ENCODE data around the gene MPC1.

MPC1 gene

DNA sequence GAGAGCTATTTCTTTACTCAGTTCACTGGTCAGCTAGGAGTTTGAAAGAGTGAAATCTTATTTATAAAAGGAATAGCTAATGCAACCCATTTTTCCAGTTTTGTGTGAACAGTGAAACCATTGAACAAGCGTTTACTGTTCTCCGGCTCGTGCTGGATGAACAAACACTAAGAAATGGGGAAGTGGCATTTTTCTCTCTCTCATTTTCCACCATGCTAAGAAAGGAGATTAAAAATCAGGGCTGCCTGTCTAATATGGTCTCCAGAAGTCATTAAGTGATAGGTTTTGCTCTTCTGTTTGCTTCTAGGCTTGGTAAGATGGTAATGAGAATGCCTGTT, 39.6 kb downstream of the MPC1 start:
- DNase-seq = no peak

DNA sequence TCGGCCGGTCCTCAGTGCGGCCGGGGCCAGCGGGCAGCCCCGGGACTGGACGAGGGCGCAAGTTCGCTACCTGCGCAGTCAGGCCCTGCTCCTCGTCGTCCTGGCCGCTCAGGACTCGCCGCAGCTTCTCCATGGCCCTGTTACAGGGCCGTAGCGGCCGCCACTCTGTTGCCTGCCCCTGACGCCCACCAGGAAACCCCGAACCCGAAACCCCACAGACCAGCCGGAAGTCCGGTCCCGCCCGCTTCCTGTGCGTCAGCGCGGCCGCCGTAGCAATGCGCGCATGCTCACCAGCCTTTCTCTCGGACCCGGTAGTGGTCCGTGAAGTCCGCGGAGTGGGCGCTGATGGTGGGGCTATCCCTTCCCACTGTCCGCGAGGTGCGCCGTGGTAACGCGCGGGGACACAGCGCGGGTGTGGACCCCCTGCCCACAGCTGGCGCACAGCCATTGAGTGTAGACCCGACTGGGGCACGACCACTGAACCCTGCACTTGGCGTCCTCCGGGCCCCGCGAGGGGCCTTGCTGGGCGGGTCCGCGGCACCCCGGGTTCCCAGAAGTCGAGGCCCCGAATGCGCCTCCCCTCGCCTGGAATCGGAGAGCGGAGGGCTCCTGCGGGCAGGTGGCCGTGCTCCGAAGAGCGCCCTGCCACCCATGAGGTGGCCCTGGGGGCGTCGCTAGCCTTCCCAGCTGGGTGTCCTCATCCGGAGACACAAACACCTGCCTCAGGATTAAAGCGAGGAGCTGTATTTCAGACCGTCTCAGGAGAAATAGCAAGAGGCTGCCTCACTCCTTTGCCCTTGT, 40.2 kb downstream of the MPC1 start, which contains the start of gene SFT2D1:
TSS of gene SFT2D1 (minus strand) at position 197 of the 801 bp plus-strand sequence. CDS start at position 133, 64 bp downstream.
- DNase-seq = peak; percentile 40

DNA sequence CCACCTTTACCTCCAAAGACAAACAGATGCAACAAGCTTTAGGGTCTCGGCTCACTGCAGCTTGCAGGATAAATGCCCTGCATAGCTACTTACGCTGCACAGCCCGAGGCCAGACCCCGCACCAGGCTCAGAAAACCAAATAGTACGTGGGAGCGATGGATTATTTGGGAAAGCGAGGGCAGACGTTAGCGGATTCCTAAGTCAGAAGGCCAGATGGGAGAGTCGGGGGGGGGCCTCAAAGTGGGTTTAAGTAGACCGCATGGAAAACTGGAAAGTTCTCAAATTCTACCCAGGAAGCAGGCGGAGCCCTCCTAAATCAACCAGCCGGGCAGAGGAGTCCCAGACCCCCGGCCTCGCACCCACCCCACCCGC, 40.8 kb downstream of the MPC1 start:
- DNase-seq = no peak

DNA sequence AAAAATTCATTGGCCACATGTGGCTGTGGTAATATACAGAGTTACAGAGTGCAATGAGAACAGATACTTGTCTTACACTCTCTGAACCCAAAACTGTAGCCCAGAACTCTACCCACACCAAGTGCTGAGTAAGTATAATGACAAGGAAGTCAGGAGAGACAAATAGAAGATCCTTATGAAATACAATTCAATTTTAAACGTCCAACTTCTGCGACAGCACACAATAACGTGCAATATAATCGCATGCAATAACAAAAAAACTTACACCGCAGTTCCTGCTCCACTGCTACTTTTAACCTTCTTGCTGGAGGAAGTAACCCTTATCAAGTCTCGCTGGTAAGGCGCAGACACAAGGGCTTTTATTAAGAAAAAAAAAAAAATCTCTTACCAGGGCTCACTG, 41.3 kb downstream of the MPC1 start:
- DNase-seq = no peak

DNA sequence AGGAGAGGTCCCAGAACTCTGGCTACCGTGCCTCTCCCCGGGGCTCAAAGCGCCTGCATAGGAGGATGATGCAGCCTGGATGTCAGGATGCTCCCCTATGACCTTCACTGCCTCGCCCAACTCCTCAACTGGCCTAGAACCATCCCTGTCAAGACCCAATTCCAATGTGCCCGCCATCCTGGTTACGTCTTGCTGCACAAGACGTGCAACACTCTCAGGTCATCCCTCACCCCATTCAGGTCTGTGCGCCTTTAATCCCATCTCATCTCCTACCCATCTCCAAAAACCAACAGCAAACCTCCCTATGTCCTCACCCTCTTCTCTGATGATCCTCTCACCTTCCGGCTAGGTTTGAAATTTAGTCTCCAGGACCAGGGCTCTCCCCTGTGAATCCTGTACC, 43.9 kb downstream of the MPC1 start:
- DNase-seq = no peak

DNA sequence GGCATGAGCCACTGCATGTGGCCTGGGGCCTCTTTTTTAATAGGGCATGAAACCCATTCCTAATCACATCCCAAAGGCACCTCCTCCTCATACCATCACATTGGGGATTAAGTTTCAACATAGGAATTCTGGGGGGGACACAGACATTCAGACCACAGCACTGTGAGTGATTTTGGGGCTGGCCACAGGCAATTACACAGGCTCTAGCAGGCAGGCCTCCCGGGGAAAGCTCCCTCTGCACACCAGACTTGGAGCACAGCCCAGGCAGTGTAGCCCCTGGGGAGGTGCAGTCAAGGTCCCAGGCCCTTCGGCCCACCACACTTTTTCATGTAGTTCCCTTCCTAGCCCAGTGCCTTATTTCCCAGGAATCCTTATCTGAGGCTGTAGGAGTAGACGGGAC, 45.9 kb downstream of the MPC1 start:
- no peak for DNase-seq

DNA sequence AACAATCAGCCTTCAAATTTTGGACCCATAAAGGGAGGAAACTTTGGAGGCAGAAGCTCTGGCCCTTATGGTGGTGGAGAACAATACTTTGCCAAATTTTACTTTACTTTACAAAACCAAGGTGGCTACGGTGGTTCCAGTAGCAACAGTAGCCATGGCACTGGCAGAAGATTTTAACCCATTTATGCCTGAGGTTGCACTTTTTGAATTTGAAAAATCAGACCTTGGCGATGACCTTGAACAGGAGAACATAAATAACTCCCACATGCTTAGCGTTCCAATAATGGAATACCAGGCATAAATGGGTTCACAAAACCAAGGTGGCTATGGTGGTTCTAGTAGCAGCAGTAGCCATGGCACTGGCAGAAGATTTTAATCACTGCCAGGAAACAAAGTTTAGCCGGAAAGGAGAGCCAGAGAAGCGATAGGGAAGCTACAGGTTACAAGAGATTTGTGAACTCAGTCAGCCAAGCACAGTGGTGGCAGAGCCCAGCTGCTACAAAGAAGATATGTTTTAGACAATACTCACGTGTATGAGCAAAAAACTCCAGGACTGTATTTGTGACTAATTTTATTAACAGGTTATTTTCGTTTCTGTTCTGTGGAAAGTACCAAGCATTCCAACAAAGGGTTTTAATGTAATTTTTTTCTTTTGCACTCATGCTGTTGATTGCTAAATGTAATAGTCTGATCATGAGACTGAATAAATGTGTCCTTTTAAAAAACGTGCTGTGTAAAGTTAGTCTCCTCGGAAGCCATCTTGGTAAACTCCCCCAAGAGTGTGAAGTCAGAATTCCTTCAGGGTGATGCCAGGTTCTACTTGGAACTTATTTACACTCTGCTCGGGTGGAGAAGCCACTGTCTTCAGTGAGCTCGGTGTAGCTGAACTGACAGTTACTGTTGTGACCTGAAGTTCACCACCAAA, 47.1 kb downstream of the MPC1 start:
- no peak for DNase-seq

DNA sequence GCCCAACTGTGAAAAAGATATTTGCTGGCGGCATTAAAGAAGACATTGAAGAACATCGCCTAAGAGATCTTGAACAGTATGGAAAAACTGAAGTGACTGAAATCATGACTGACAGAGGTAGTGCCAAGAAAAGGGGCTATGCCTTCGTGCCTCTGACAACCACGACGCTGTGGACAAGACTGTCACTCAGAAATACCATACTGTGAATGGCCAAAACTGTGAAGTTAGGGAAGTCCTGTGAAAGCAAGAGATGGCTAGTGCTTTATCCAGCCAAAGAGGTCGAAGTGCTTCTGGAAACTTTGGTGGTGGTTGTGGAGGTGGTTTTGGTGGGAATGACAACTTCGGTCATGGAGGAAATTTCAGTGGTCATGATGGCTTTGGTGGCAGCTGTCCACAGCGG, 47.9 kb downstream of the MPC1 start:
- DNase-seq = no peak

DNA sequence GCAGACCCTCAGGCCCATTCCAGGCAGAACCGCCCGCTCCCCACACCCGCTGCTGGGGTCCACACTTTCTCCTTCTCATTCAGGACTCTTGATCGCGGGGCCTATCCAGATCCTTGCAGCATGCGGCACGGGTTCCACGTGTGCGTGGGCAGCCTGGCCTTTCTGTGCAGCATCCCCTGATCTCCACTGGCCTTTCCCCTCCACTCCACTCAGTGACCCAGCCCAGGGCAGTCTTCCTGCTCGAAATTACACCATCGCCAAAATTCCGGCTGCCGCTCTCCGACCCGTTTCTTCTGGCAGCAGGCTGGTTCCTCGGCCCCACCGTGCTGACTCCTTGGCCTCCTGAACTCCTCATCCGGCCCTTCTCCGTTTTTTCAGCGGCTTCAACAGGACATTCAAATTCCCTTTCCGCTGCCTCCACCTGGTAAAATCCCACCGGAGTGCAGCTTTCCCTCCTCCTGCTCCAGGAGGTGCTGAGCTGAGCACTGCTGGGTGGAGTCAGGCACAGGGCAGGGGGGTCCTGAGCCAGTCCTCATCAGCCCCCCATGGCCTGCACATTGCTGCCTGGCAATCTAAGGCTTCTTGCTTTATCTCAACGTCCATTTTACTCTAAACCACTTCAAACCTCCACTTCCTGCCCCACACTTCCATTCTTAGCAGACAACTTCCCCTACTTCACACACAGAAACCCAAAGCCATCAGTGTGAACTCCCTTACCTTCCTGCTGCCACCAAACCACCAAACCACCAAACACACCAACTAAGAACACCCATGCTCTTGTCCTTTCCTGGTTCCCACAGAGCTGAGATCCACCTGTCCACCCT, 49.4 kb downstream of the MPC1 start:
- no peak for DNase-seq

DNA sequence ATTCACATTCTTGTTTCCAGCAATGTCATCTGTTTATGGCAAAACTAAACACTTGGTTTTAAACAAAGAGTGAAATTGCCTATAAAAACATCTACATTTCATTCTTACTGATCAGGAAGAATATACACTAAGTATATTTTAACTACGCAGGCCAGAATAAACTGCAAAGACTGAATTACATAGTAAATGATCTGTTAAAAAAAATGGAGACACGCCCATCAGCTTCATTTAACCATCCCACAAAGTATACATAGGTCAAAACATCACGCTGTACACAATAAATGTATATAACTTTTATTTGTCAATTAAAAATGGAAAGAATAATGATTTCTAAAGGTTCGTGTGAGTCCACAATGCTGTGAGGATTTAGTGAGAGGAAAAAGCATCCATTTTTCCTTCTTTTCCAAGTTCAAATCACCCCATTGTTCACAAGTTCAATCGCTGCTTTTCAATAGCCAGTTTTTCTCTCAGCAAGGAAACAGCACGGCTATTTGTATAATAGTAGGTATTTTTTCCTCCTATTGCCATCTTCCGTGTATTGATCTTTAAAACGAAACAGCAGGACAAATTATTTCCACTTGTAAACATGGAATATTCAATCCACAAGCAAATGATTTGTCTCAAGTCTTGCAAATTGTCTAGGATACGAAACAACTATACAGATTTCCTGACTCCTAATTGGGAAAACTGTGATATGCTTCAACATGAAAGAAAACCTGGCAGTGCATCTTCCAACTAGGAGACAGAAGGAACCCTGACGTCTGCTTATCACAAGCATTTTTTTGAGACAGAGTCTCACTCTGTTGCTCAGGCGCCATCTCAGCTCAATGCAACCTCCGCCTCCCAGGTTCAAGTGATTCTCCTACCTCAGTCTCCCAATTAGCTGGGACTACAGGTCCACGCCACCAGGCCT, 51.0 kb downstream of the MPC1 start:
- DNase-seq = no peak

DNA sequence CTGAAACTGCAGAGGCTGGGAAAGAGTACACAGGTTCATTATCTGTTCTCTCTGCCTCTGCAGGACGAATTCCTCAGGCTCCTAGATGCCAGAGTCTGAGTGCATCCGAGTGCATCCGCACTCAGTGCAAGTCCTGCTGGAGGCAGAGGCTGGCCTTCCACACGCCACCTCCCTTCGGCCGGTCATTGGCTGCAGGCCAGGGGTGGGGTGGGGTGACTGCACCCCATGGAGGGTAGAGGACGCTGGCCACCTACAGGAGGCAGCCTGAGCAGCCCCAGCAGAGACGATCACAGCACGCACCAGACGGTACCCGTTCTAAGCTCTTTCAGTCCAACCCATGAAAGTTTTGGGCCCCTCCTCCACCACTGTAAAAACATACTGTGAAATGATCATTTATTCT, 52.1 kb downstream of the MPC1 start:
- DNase-seq = no peak

DNA sequence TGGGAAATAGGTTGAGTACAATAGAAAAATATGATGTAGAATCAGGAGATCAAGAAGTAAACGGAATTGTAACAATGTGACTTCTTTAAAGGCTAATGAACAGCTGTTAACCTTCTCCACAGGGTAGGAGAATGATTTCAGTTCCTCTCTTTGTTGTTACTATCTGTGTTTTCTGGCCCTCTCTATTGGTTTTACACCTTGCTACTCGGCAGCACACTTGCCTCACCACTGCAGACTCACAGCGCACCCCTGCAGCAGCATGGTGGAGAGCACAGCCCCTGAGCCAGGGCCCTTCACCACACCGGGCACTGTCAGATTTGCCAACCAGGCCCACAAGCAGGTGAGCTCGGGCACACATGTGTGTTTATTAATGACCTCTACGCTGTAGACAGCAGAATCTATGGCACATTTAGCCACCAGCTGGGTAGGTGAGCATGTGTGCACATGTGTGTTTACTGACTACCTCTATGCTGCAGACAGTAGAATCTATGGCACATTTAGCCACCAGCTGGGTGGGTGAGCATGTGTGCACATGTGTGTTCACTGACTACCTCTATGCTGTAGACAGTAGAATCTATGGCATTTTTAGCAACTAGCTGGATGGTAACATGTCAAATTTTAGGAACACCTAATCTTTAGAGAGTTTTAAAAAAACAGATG, 57.2 kb downstream of the MPC1 start:
- no peak for DNase-seq

DNA sequence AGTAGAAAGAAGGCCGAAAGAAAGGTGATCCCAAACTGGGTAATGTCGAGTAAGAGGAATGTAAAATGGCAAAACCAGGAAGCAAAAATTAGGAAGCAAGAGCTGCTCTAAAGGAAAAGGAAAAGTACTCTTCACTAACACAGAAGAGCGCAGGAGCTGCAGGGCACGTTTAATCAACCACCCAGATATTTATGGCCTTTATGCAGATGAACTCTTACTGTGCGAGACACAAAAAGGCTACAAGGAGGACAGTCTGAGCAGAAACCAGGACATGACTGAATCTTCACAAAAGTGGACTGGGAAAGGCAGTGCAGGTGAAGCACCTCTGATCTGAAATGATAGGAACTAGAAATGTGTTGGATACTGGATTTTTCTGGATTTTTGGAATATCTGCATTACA, 59.3 kb downstream of the MPC1 start:
- no peak for DNase-seq

DNA sequence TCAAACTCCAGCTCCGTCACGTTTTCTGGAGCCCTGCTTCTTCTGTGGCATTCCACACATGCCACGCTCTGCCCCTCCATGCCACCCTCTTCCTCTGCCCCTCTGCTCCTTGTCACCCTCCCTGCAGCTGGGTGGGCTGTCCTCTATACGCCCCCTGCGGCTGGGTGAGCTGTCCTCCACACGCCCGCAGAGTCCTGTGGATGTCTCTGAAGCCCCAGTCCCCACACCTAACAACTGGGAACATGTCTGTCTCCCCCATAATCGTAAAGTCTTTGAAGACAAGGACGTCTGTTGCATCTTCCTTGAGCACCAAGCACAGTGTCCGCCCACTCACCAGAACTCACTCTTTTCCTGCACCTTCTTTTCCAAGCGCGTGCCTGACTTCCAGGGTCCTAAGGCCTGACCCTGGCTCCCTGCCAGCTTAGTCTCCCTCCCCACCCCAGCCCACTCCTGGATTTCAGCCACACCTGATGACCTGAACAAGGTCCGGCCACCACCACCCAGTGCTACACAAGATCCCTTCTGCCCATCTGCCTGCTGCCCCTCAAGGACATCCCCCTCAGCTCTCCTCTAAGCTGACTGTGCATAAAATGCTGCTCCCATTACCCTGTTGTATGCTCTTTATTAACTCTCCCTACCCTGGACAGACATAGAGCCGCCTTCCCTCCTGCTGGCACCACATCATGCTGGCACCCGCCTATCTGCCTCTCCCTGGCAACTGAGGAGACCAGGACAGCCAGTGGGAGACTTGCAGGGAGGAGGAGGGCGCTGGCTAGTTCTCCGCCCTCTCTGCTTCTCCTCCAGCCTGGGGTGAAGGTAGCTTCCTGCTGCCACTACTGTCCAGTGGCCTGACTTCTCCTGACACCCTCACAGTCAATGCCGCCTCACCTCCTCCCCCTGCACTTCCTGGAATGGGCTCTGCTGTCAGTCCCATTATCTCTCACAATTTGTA, 63.8 kb downstream of the MPC1 start:
- DNase-seq = no peak

DNA sequence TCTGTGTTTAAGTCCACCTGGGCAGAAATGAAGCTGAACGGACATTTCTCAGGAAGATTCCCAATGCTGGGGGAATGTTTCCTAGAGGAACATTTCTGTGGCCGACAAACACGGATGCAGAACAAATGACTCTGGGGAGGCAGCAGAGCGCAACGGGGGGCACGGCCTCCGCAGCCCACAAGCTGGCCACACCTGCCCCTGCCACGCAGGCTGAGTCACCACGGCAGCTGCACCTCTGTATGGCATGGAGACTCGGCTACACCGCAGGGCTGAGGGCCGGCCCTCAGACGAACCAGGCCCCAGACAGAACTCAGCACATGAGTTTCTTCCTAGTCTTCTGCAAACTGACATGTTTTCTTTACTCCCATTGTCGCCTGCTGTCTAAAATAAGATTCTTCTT, 64.5 kb downstream of the MPC1 start:
- no peak for DNase-seq

DNA sequence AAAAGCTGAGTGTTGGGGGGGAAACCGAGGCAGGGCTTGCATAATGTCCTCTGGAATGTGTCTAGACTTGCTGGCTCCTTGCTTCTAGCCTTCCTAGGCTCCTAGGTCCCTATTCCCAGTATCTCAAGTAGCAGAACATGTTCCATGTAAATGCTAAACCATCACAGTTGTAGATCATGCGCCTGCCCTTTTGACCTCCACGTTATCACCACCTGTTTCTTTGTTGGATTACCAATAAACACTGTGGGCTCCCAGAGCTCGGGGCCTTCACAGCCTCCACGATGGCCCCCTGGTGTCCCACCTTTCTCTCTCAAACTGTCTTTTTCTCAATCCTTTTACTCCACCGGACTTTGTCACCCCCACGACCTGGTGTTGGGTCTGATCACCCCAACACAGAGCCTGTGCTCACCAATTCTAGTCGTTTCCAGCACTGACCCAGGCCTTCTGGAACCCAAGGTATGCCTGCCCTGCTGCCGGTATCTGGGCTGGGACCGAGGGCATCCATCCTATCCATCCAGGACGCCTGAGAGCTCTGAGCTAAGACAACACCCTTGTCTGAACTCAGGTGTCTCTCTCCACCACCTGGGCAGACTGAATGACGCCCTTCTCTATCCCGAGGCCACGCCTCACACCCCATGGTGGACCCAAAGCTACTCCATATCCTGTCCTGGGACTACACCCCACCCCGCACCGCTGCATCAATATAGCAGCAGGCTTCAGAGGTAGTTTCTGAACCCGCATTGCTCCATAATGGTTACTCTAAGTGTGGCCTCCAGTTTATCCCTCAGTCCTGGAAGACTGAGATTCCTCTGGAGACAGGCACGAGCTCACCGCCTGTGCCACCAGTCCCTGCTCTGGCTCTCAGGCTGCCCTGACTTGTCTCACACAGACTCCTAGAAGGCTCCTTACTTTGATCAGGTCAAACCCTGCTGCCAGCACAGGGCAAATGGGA, 65.2 kb downstream of the MPC1 start:
- DNase-seq = no peak

DNA sequence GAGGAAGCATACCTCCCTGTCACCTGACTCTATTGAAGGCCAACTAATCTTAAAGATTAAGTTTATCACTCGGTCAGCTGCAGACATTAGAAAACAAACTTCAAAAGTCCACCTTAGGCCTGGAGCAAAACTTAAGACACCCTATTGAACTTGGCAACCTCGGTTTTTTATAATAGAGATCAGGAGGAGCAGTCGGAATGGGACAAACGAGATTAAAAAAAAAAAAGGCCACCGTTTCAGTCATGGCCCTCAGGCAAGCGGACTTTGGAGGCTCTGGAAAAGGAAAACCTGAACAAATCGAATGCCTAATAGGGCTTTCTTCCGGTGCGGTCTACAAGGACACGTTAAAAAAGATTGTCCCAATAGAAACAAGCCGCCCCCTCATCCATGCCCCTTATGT, 67.3 kb downstream of the MPC1 start:
- no peak for DNase-seq

All from NCI-H1048 (cell line).